Heart left ventricle (tissue), 16 donors: ENCODE results near the gene CNIH2. TPM values are rescaled to one million over a fixed set of nuclear protein-coding genes. Genes with fewer than 3 reads are reported as not detected.

Experiments used
- ATAC-seq, 4 donors: fragments of 200-7000 bp; cut with Tn5 transposase; one replicate each; pipeline ENCODE4 v1.9.1; 2020 to 2022; ENCODE audit warnings: moderate library complexity in 4 of 4, mild to moderate bottlenecking in 3 of 4, moderate number of reproducible peaks in 1 of 4
- DNase-seq, 5 donors: peaks; one replicate each; pipeline ENCODE4 v3.0.0-alpha.2; 2020
- H3K27ac ChIP-seq, 12 donors: fragments of 200-600 bp; sonication (generic) in 4 of 12; one replicate each; pipeline versions ENCODE4 v1.5.0 to v1.8.0; 2016 to 2022; ENCODE audit warnings: mild to moderate bottlenecking in 2 of 12
- H3K27me3 ChIP-seq, 9 donors: fragments of 200-600 bp; sonication (generic) in 2 of 9; one replicate each; pipeline versions ENCODE4 v1.5.1 to v1.8.0; 2016 to 2022; ENCODE audit warnings: mild to moderate bottlenecking in 3 of 9
- H3K36me3 ChIP-seq, 9 donors: fragments of 200-600 bp; sonication (generic) in 2 of 9; one replicate each; pipeline versions ENCODE4 v1.5.0 to v1.8.0; 2018 to 2022; ENCODE audit warnings: mild to moderate bottlenecking in 2 of 9
- H3K4me1 ChIP-seq, 12 donors: fragments of 200-600 bp; sonication (generic) in 4 of 12; one replicate each; pipeline versions ENCODE4 v1.5.0 to v1.8.0; 2016 to 2022; ENCODE audit warnings: mild to moderate bottlenecking in 3 of 12
- H3K4me3 ChIP-seq, 12 donors: fragments of 200-600 bp; sonication (generic) in 4 of 12; one replicate each; pipeline versions ENCODE4 v1.5.0 to v1.8.0; 2017 to 2022; ENCODE audit warnings: mild to moderate bottlenecking in 9 of 12, moderate library complexity in 4 of 12
- H3K9me3 ChIP-seq, 12 donors: fragments of 200-600 bp; sonication (generic) in 4 of 12; one replicate each; pipeline versions ENCODE4 v1.5.0 to v1.8.0; 2016 to 2022; ENCODE audit warnings: mild to moderate bottlenecking in 1 of 12
- POLR2A ChIP-seq, 2 donors: fragments of 450-650 bp; IDR thresholded peaks; one replicate each; pipeline ENCODE4 v1.6.1; 2017; ENCODE audit warnings: antibody characterized with exemption in 2 of 2, mild to moderate bottlenecking in 2 of 2, moderate library complexity in 2 of 2
- WGBS, 4 donors: extraction: QIAGEN DNeasy Blood & Tissue Kit in 2 of 4; methylation state at CpG; one replicate each; pipeline versions ENCODE4 v1.1.5 to v1.1.7; 2013 to 2018; 5-methylcytosine and 5-hydroxymethylcytosine counted together
- intact Hi-C, 10 donors: fragments of 100-400 bp; cut with DNase I; formaldehyde crosslinking; loops; one replicate each; pipeline versions ENCODE4 v1.11.1 to v1.14.2; 2022
- polyA plus RNA-seq, 2 donors: library from polyadenylated mRNA; stranded (reverse); fragments of 200-250 nt; gene quantifications; one replicate each; pipeline ENCODE4 v1.2.3, GENCODE V29; 2013
- total RNA-seq, 9 donors: library from RNA; depleted of rRNA in 2 of 9; stranded (reverse); fragments of >200 nt in 2 of 9; fragmentation: NEBNext Ultra II Directional in 3 of 9; extraction: Animal tissue kit (Norgen Biotek cat#: 25700) in 3 of 9; gene quantifications; one replicate each; pipeline versions ENCODE4 v1.1.0 to v1.2.4, GENCODE V29; 2016 to 2023
- TF ChIP-seq, protein P1 (sequence below), 12 donors: fragments of 200-600 bp; sonication (generic) in 4 of 12; IDR thresholded peaks; one replicate each; pipeline versions ENCODE4 v1.5.0 to v1.8.0; 2018 to 2022; ENCODE audit warnings: antibody characterized with exemption in 12 of 12, mild to moderate bottlenecking in 5 of 12
- donor health status: ischemic (EF 13 %, LVEDD 7.1; RV severe dilation, severe dysfunction).
- donor health status: healthy with polysubstance abuse.
- donor health status: DM: no; HTN: yes; CAD: no.
- donor health status: DM: no; HTN: no; CAD: no.
- donor health status: ischemic (EF 25% LVEDD 6.9; RV normal size, moderate dysfunction).
- donor health status: ischemic (EF 25% LVEDD 5.7; RV mildly dilated, moderate dysfunction).
- donor health status: healthy.
- donor health status: DM: yes; HTN: yes; CAD: no.
- donor health status: ischemic (EF 35%, LVEDD 5.7; RV mildly dilated, moderate dysfunction).
- donor health status: nonischemic (EF 11% LVEDD 7.7; RV severe dilation, severe dysfunction).
- donor health status: DM: yes; HTN: yes; CAD: no.
- donor health status: PGD.
- donor health status: ischemic (EF 29% LVEDD 5.4; RV normal size, mild dysfunction).
- donor health status: nonischemic (EF 23%, LVEDD 6.1; RV moderate dilation, normal function).

CNIH2 gene
- total and polyA plus RNA-seq, 11 donors, result 0.08 to 0.40 (median 0.25) TPM; not detected in 8

DNA sequence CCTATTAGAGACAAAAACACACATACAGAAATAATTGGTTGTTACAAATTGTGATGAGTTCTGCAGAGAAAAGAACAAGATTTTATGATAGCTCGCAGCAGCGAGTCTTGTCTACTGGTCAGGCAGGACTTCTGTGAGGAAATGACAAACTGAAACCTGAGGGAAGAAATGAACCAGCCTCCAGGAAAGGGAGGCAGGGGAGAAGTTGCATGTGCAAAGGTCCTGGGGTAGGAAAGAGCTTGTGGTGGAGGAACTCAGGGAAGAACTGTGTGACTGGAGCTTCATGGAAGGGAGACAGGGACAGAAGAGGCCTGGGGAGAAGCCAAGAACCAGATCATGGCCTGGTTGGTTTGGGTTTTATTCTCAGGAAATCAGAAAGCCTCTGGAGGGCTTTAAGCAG is 18.8 kb upstream of the CNIH2 start:
- TF ChIP-seq, protein P1, sequence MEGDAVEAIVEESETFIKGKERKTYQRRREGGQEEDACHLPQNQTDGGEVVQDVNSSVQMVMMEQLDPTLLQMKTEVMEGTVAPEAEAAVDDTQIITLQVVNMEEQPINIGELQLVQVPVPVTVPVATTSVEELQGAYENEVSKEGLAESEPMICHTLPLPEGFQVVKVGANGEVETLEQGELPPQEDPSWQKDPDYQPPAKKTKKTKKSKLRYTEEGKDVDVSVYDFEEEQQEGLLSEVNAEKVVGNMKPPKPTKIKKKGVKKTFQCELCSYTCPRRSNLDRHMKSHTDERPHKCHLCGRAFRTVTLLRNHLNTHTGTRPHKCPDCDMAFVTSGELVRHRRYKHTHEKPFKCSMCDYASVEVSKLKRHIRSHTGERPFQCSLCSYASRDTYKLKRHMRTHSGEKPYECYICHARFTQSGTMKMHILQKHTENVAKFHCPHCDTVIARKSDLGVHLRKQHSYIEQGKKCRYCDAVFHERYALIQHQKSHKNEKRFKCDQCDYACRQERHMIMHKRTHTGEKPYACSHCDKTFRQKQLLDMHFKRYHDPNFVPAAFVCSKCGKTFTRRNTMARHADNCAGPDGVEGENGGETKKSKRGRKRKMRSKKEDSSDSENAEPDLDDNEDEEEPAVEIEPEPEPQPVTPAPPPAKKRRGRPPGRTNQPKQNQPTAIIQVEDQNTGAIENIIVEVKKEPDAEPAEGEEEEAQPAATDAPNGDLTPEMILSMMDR (IDR thresholded peaks at IDR 0.05), result no peak
- no peak for TF ChIP-seq POLR2A (IDR thresholded peaks at IDR 0.05)
- no peaks in the 10 kb centered on the region for H3K9me3 ChIP-seq
- no peak for ATAC-seq
- H3K4me3 ChIP-seq, result no peak overlapping the region
- no peak overlapping the region for H3K27ac ChIP-seq
- peaks cover 0 to 17% (median 12%) of the 10 kb centered on the region in 12 donors for H3K4me1 ChIP-seq
- 92 to 99% (median 97%) methylated on average over 2 of the region's 2 CpGs for WGBS, 4 donors
- no peak for DNase-seq
- intact Hi-C loops, result loop anchor here in 4 of 10 donors (2.0 kb wide), 1 partner anchor 36 kb away; no protein-coding TSS in a partner anchor
- peaks cover 0 to 49% (median 29%) of the 10 kb centered on the region in 9 donors for H3K36me3 ChIP-seq
- peaks cover 0 to 7% (median 0%) of the 10 kb centered on the region in 9 donors for H3K27me3 ChIP-seq

DNA sequence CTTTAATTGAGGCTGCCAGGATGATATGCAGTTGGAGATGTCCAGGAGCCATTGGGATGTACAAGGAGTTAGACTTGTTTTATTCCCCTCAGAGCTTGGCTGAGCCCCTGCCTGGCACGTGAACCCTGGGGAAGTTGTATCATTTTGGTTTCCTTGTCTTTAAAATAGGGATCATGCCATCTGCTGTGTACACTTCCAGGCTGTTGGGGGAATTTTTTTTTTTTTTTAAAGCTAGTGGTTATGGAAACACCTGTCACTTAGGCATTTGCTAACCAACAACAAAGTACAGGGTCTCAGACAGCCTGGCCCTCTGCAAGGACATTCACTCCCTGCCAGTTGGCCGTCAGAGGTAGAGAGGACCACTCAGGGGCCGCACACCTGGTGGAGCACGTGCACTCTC is 18.0 kb upstream of the CNIH2 start:
- WGBS, 4 donors, result 84 to 99% (median 97%) methylated on average over 4 of the region's 4 CpGs
- Histone ChIP-seq H3K4me3 (no peak overlapping the region), H3K9me3 (no peaks in the 10 kb centered on the region), H3K27ac (no peak overlapping the region), H3K27me3 (peaks cover 0 to 7% (median 0%) of the 10 kb centered on the region in 9 donors), H3K4me1 (peaks cover 0 to 17% (median 12%) of the 10 kb centered on the region in 12 donors), H3K36me3 (peaks cover 0 to 55% (median 29%) of the 10 kb centered on the region in 9 donors)
- intact Hi-C loops, result loop anchor here in 5 of 10 donors (2.0 to 10.0 kb wide), 2 partner anchors 37 to 405 kb away; partner anchors contain the start of gene CFL1 (in 1 of the 5)
- DNase-seq, result no peak
- ATAC-seq, result no peak
- TF ChIP-seq, protein P1 (IDR thresholded peaks at IDR 0.05), result no peak
- no peak for TF ChIP-seq POLR2A (IDR thresholded peaks at IDR 0.05)

DNA sequence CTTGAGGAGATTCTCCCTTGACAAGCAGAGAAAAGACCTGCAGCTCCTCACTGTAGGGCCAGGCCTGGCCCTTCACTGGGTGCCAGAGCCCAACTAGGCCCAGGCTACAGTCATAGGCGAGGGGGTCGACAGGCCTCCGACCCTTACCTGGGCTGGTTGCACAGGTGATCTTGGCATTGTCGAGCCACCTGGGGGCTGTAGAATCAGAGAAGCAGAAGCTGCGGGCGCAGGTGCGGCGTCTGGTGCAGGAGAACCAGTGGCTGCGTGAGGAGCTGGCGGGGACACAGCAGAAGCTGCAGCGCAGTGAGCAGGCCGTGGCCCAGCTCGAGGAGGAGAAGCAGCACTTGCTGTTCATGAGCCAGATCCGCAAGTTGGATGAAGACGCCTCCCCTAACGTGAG is 16.4 kb upstream of the CNIH2 start:
- Histone ChIP-seq H3K4me1 (peaks cover 0 to 20% (median 14%) of the 10 kb centered on the region in 12 donors), H3K27me3 (peaks cover 0 to 7% (median 0%) of the 10 kb centered on the region in 9 donors), H3K36me3 (peaks cover 0 to 59% (median 29%) of the 10 kb centered on the region in 9 donors), H3K9me3 (no peaks in the 10 kb centered on the region), H3K4me3 (no peak overlapping the region), H3K27ac (no peak overlapping the region)
- TF ChIP-seq, protein P1 (IDR thresholded peaks at IDR 0.05), result no peak
- no peak for TF ChIP-seq POLR2A (IDR thresholded peaks at IDR 0.05)
- no peak for DNase-seq
- intact Hi-C loops, result loop anchor here in 1 of 10 donors (10.0 kb wide), 1 partner anchor 407 kb away; the partner anchor contains the start of gene CFL1
- 93 to 96% (median 95%) methylated on average over 7 to 16 of the region's 16 CpGs for WGBS, 4 donors
- no peak for ATAC-seq

- intact Hi-C loops, result loop anchor here in 1 of 10 donors (10.0 kb wide), 1 partner anchor 407 kb away; the partner anchor contains the start of gene CFL1
- peaks cover 0 to 2% (median 0%) of the 10 kb centered on the region in 9 donors for H3K27me3 ChIP-seq
- H3K27ac ChIP-seq, result no peak overlapping the region
- no peak for DNase-seq
- TF ChIP-seq, protein P1 (IDR thresholded peaks at IDR 0.05), result no peak
- TF ChIP-seq POLR2A (IDR thresholded peaks at IDR 0.05), result no peak
- WGBS, 4 donors, result 92 to 93% (median 92%) methylated on average over 2 to 5 of the region's 5 CpGs
- H3K4me1 ChIP-seq, result peaks cover 0 to 19% (median 15%) of the 10 kb centered on the region in 12 donors
- no peak for ATAC-seq
- no peaks in the 10 kb centered on the region for H3K9me3 ChIP-seq
- H3K36me3 ChIP-seq, result peaks cover 0 to 59% (median 29%) of the 10 kb centered on the region in 9 donors
- H3K4me3 ChIP-seq, result no peak overlapping the region
Measured at GRCh38 chr11:66262191-66262590, 15.8 kb upstream of the CNIH2 start.
